ENCODE measurements around the gene SCN8A.

The SCN8A gene

DNA sequence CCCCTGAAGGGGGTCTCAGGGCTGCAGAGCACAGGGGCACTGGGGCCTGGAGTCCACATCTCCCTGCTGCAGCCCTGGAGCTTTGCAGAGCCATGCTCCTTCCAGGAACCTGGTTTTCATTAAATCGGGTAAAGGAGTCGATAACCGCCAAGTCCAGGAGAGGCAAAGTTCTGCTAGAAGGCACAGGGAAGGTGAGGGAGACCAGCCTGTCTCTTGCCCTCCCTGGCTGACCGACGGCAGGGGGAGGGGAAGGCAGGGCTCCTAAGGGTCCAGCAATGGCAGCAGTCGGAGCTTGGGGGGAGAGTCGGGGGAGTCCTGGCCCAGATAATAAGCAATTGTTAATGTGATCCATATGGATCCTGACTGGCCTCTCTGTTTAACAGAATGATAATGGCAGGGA, 254.4 kb downstream of the SCN8A start:
- Histone ChIP-seq H3K23ac (ENCODE audit: low read length) (peak overlapping the region; percentile 24), H3K27me3 (ENCODE audit: insufficient read depth, low read length) (no peaks in the 10 kb centered on the region), H3K4me1 (ENCODE audit: control insufficient read depth in 1 of 2, insufficient read depth in 2 of 2, low read length in 2 of 2) (peaks cover 33 to 40% of the 10 kb centered on the region in 2 experiments), H3K14ac (ENCODE audit: low read length) (no peak overlapping the region), H4K12ac (ENCODE audit: low read depth, low read length) (no peak overlapping the region), H3K27ac (ENCODE audit: low read depth, low read length) (no peak overlapping the region), H3K79me2 (ENCODE audit: control insufficient read depth, insufficient read depth, low read length, poor library complexity) (peaks cover 55% of the 10 kb centered on the region), H3K4me2 (ENCODE audit: low read length) (no peak overlapping the region), H4K8ac (ENCODE audit: low read depth, low read length) (no peak overlapping the region), H3K4me3 (ENCODE audit: low read depth, low read length) (no peak overlapping the region), H2BK12ac (ENCODE audit: low read length) (no peak overlapping the region), H3K4ac (ENCODE audit: low read depth, low read length) (peak overlapping the region; percentile 41), H4K91ac (ENCODE audit: low read depth, low read length) (no peak overlapping the region), H3K18ac (ENCODE audit: low read length) (no peak overlapping the region), H2BK120ac (ENCODE audit: insufficient read depth, low read length, poor library complexity) (no peak overlapping the region), H3K9ac (ENCODE audit: low read length) (no peak overlapping the region), H3K36me3 (ENCODE audit: control insufficient read depth in 1 of 2, insufficient read depth in 2 of 2, low read length in 2 of 2) (peaks cover 18 to 24% of the 10 kb centered on the region in 2 experiments), H2BK5ac (ENCODE audit: low read depth, low read length, poor library complexity) (no peak overlapping the region), H3K9me3 (ENCODE audit: insufficient read depth, low read depth, low read length) (no peaks in the 10 kb centered on the region), H2AK5ac (ENCODE audit: low read length) (no peak overlapping the region), H2AFZ (ENCODE audit: insufficient read depth, low read length, poor library complexity) (no peak overlapping the region), H3K79me1 (ENCODE audit: low read length) (peaks cover 23% of the 10 kb centered on the region)
- DNase-seq, result no peak
- no CpG with 5 or more reads among the region's 7 CpGs for WGBS (ENCODE audit: extremely low coverage, insufficient coverage, insufficient read length)

DNA sequence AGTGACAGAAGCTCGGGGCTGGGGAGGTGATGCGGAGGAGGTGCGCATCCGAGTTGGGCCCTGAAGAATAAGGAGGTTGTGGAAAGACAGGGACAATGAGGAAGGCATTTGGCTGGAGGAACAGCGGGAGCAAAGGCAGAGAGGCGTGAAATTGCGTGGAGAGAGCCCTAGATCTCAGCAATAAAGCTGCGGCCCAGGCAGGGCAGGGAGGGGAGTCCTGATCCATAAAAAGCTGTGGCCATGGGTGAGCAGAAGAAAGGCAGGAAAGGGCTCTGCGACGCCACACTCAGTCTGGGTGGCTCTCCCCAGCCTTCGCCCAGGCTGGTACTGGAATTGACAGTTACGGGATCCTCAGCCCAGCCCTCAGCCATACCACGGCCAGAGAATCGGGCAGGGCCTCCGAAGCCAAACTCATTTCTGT, 255.2 kb downstream of the SCN8A start:
- Histone ChIP-seq H2BK12ac (ENCODE audit: low read length) (no peak overlapping the region), H2AK5ac (ENCODE audit: low read length) (no peak overlapping the region), H3K4me1 (ENCODE audit: control insufficient read depth in 1 of 2, insufficient read depth in 2 of 2, low read length in 2 of 2) (peaks cover 27 to 32% of the 10 kb centered on the region in 2 experiments), H3K9ac (ENCODE audit: low read length) (no peak overlapping the region), H2AFZ (ENCODE audit: insufficient read depth, low read length, poor library complexity) (no peak overlapping the region), H3K9me3 (ENCODE audit: insufficient read depth, low read depth, low read length) (no peaks in the 10 kb centered on the region), H3K79me1 (ENCODE audit: low read length) (peaks cover 17% of the 10 kb centered on the region), H4K12ac (ENCODE audit: low read depth, low read length) (no peak overlapping the region), H2BK5ac (ENCODE audit: low read depth, low read length, poor library complexity) (no peak overlapping the region), H3K23ac (ENCODE audit: low read length) (no peak overlapping the region), H3K79me2 (ENCODE audit: control insufficient read depth, insufficient read depth, low read length, poor library complexity) (peaks cover 49% of the 10 kb centered on the region), H2BK120ac (ENCODE audit: insufficient read depth, low read length, poor library complexity) (no peak overlapping the region), H3K18ac (ENCODE audit: low read length) (no peak overlapping the region), H3K27me3 (ENCODE audit: insufficient read depth, low read length) (no peaks in the 10 kb centered on the region), H4K91ac (ENCODE audit: low read depth, low read length) (no peak overlapping the region), H3K4me3 (ENCODE audit: low read depth, low read length) (peak overlapping the region; percentile 10), H3K36me3 (ENCODE audit: control insufficient read depth in 1 of 2, insufficient read depth in 2 of 2, low read length in 2 of 2) (peaks cover 18 to 24% of the 10 kb centered on the region in 2 experiments), H3K27ac (ENCODE audit: low read depth, low read length) (no peak overlapping the region), H3K14ac (ENCODE audit: low read length) (no peak overlapping the region), H3K4ac (ENCODE audit: low read depth, low read length) (peak overlapping the region; percentile 41), H4K8ac (ENCODE audit: low read depth, low read length) (no peak overlapping the region), H3K4me2 (ENCODE audit: low read length) (peak overlapping the region; percentile 50)
- WGBS (ENCODE audit: extremely low coverage, insufficient coverage, insufficient read length), result no CpG with 5 or more reads among the region's 15 CpGs
- DNase-seq, result no peak

DNA sequence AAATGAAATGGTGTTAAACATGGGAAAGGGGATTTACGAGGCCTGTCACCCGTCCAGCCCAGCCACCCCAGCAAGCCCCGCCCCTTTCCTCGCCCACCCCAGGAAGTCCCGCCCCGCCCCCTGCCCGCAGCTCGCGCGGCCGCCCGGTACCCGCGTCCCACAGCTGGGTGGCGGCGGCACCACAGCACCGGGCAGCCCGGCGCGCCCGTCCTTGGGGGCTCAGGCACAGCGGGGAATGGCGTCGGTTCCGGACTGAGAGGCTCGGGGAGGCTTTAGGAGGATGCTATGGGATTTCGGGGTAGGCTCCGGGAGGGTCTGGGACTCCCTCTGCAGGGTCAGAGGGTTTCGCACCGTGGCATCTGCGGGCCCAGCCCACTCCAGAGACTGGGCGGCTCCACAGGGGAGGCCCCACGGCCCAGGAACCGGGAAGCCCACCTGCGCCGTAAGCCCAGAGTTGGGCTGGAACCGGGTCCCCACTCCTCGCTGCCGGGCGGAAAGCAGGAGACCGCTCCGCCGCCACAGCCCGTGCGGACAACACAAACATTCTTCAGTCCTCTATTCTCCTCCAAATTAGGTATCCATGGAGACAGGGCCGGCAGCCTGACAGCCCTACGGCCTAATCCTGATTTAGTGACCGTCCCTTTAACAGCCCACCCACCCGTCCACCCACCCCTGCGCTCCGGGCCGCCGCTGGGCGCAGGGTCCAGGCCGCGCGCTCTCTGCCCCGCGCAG, 256.0 kb downstream of the SCN8A start:
- Histone ChIP-seq H3K4me1 (ENCODE audit: control insufficient read depth in 1 of 2, insufficient read depth in 2 of 2, low read length in 2 of 2) (peaks cover 19 to 26% of the 10 kb centered on the region in 2 experiments), H3K23ac (ENCODE audit: low read length) (no peak overlapping the region), H2BK120ac (ENCODE audit: insufficient read depth, low read length, poor library complexity) (peak overlapping the region; percentile 46), H4K91ac (ENCODE audit: low read depth, low read length) (peak overlapping the region; percentile 53), H3K14ac (ENCODE audit: low read length) (peak overlapping the region; percentile 38), H3K18ac (ENCODE audit: low read length) (peak overlapping the region; percentile 51), H3K27ac (ENCODE audit: low read depth, low read length) (peak overlapping the region; percentile 14), H3K9ac (ENCODE audit: low read length) (peak overlapping the region; percentile 38), H3K79me1 (ENCODE audit: low read length) (peaks cover 16% of the 10 kb centered on the region), H3K4me3 (ENCODE audit: low read depth, low read length) (peak overlapping the region; percentile 91), H3K9me3 (ENCODE audit: insufficient read depth, low read depth, low read length) (no peaks in the 10 kb centered on the region), H2AFZ (ENCODE audit: insufficient read depth, low read length, poor library complexity) (no peak overlapping the region), H4K12ac (ENCODE audit: low read depth, low read length) (no peak overlapping the region), H4K8ac (ENCODE audit: low read depth, low read length) (peak overlapping the region; percentile 8), H2BK5ac (ENCODE audit: low read depth, low read length, poor library complexity) (peak overlapping the region; percentile 58), H2BK12ac (ENCODE audit: low read length) (no peak overlapping the region), H3K36me3 (ENCODE audit: control insufficient read depth in 1 of 2, insufficient read depth in 2 of 2, low read length in 2 of 2) (peaks cover 18 to 24% of the 10 kb centered on the region in 2 experiments), H3K4me2 (ENCODE audit: low read length) (peak overlapping the region; percentile 85), H3K27me3 (ENCODE audit: insufficient read depth, low read length) (no peaks in the 10 kb centered on the region), H3K79me2 (ENCODE audit: control insufficient read depth, insufficient read depth, low read length, poor library complexity) (peaks cover 45% of the 10 kb centered on the region), H2AK5ac (ENCODE audit: low read length) (peak overlapping the region; percentile 8), H3K4ac (ENCODE audit: low read depth, low read length) (peak overlapping the region; percentile 77)
- peak; percentile 51 to 62 for DNase-seq
- WGBS (ENCODE audit: extremely low coverage, insufficient coverage, insufficient read length), result no CpG with 5 or more reads among the region's 59 CpGs

DNA sequence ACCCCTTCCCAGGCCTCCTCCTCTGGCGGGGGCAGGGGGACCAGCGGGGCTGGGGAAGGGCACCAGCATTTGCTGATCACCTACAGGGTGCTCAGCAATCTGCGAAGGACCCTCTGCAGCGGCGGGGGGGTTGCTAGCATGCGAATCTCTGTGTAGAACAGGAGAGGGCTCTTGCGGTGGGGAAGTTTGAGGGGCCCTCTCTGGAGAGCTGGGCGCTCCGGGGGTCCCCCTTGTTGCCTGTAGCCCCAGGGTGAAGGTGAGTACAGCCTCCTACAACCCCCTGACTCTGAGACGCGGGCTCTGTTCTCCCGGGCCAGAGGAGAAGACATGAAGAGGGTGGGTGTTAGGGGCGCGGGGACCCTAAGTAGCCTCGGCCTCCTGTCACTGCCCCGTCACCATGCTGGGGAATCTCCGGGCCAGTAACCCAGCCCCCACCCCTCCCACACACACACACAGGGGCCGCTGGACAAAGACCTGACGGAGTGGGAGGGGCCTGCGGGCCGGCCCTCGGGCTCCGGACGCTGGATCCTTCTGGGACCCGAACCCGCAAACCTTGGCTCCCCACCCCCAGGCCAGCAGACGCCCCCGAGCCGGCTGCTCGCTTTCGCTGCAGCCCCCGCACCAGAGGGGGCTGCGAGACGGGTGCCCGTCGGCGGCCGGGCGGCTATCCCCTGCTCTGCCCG, 256.8 kb downstream of the SCN8A start:
- H4K91ac ChIP-seq (ENCODE audit: low read depth, low read length), result peak overlapping the region; percentile 96
- no peak overlapping the region for H2BK12ac ChIP-seq (ENCODE audit: low read length)
- peak overlapping the region; percentile 81 for H3K27ac ChIP-seq (ENCODE audit: low read depth, low read length)
- H2BK5ac ChIP-seq (ENCODE audit: low read depth, low read length, poor library complexity), result peak overlapping the region; percentile 81
- no CpG with 5 or more reads among the region's 40 CpGs for WGBS (ENCODE audit: extremely low coverage, insufficient coverage, insufficient read length)
- H3K14ac ChIP-seq (ENCODE audit: low read length), result peak overlapping the region; percentile 72
- H3K79me2 ChIP-seq (ENCODE audit: control insufficient read depth, insufficient read depth, low read length, poor library complexity), result peaks cover 42% of the 10 kb centered on the region
- H3K79me1 ChIP-seq (ENCODE audit: low read length), result peaks cover 16% of the 10 kb centered on the region
- no peak overlapping the region for H3K23ac ChIP-seq (ENCODE audit: low read length)
- H4K12ac ChIP-seq (ENCODE audit: low read depth, low read length), result no peak overlapping the region
- no peaks in the 10 kb centered on the region for H3K9me3 ChIP-seq (ENCODE audit: insufficient read depth, low read depth, low read length)
- peak overlapping the region; percentile 90 for H3K9ac ChIP-seq (ENCODE audit: low read length)
- no peak overlapping the region for H2AFZ ChIP-seq (ENCODE audit: insufficient read depth, low read length, poor library complexity)
- H3K18ac ChIP-seq (ENCODE audit: low read length), result peak overlapping the region; percentile 80
- H2BK120ac ChIP-seq (ENCODE audit: insufficient read depth, low read length, poor library complexity), result peak overlapping the region; percentile 83
- H3K36me3 ChIP-seq (ENCODE audit: control insufficient read depth in 1 of 2, insufficient read depth in 2 of 2, low read length in 2 of 2), result peaks cover 16 to 22% of the 10 kb centered on the region in 2 experiments
- peak overlapping the region; percentile 85 for H3K4me2 ChIP-seq (ENCODE audit: low read length)
- peak overlapping the region; percentile 91 for H3K4me3 ChIP-seq (ENCODE audit: low read depth, low read length)
- H3K4ac ChIP-seq (ENCODE audit: low read depth, low read length), result peak overlapping the region; percentile 90
- H3K4me1 ChIP-seq (ENCODE audit: control insufficient read depth in 1 of 2, insufficient read depth in 2 of 2, low read length in 2 of 2), result peaks cover 17 to 21% of the 10 kb centered on the region in 2 experiments
- H4K8ac ChIP-seq (ENCODE audit: low read depth, low read length), result peak overlapping the region; percentile 61
- no peaks in the 10 kb centered on the region for H3K27me3 ChIP-seq (ENCODE audit: insufficient read depth, low read length)
- DNase-seq, result peak; percentile 34 to 52
- H2AK5ac ChIP-seq (ENCODE audit: low read length), result peak overlapping the region; percentile 30
